Bronchial epithelial cell (primary cell): ENCODE measurements around the gene PNISR. TPM values are rescaled to one million over a fixed set of nuclear protein-coding genes. Genes with fewer than 3 reads are reported as not detected.

Source experiments
- DNase-seq: peaks from one replicate; pipeline ENCODE4 v3.0.0-alpha.2; 2010; ENCODE audit warnings: low read depth
- FAIRE-seq: peaks from 2 replicates; lab custom pipeline; 2011; peaks lifted over from hg19 to GRCh38; lab: Jason Lieb, UNC
- H3K27me3 ChIP-seq: 2 replicates; pipeline ENCODE4 v1.5.1; 2011; ENCODE audit warnings: low read length; ENCODE audit not compliant: control insufficient read depth, insufficient read depth
- H3K36me3 ChIP-seq: 2 replicates; pipeline ENCODE4 v1.5.1; 2011; ENCODE audit warnings: low read length; ENCODE audit not compliant: control insufficient read depth, insufficient read depth
- H3K4me3 ChIP-seq: 2 replicates; pipeline ENCODE4 v1.5.1; 2011; ENCODE audit warnings: mild to moderate bottlenecking, low read depth, low read length, control low read depth
- CTCF ChIP-seq: IDR thresholded peaks from 2 replicates; pipeline ENCODE4 v1.5.1; 2011; ENCODE audit warnings: mild to moderate bottlenecking, moderate library complexity, low read length, control low read depth, inconsistent platforms; ENCODE audit not compliant: insufficient read depth, severe bottlenecking
- total RNA-seq: library from RNA; depleted of rRNA; stranded (reverse); fragments of >200 nt; gene quantifications from 2 replicates; pipeline ENCODE4 v1.2.1, GENCODE V29; 2014

Gene PNISR
- total RNA-seq, 1 donor from 2014 or later = 37.9 TPM

- no peaks in the 10 kb centered on the region for H3K27me3 ChIP-seq
- DNase-seq (no peak), FAIRE-seq (no peak)
- TF ChIP-seq CTCF = no peak
- H3K36me3 ChIP-seq = no peaks in the 10 kb centered on the region
- no peak overlapping the region for H3K4me3 ChIP-seq
Measured at GRCh38 chr6:99362678-99363268, 62.3 kb downstream of the PNISR start.

GRCh38 chr6:99359800-99360199, 65.3 kb downstream of the PNISR start:
- FAIRE-seq = no peak
- DNase-seq = no peak
- no peak overlapping the region for H3K4me3 ChIP-seq
- TF ChIP-seq CTCF = no peak
- no peaks in the 10 kb centered on the region for H3K36me3 ChIP-seq
- no peaks in the 10 kb centered on the region for H3K27me3 ChIP-seq

GRCh38 chr6:99356641-99357040, 68.5 kb downstream of the PNISR start:
- no peaks in the 10 kb centered on the region for H3K36me3 ChIP-seq
- no peaks in the 10 kb centered on the region for H3K27me3 ChIP-seq
- FAIRE-seq = no peak
- H3K4me3 ChIP-seq = no peak overlapping the region
- TF ChIP-seq CTCF = no peak
- DNase-seq = no peak

GRCh38 chr6:99354983-99355382, 70.1 kb downstream of the PNISR start:
- TF ChIP-seq CTCF = no peak
- H3K27me3 ChIP-seq = no peaks in the 10 kb centered on the region
- no peaks in the 10 kb centered on the region for H3K36me3 ChIP-seq
- FAIRE-seq (no peak), DNase-seq (no peak)
- H3K4me3 ChIP-seq = no peak overlapping the region

- DNase-seq (no peak), FAIRE-seq (peak; percentile 23)
- no peaks in the 10 kb centered on the region for H3K27me3 ChIP-seq
Measured at GRCh38 chr6:99353126-99353525, 72.0 kb downstream of the PNISR start.

More at GRCh38 chr6:99353126-99353525, 72.0 kb downstream of the PNISR start:
- no peak for TF ChIP-seq CTCF
- Histone ChIP-seq H3K36me3 (no peaks in the 10 kb centered on the region), H3K4me3 (no peak overlapping the region)
